ENCODE results near the gene FBRS. TPM values are rescaled to one million over a fixed set of nuclear protein-coding genes. Genes with fewer than 3 reads are reported as not detected.

Gene FBRS
- polyA plus RNA-seq, 1 of the 3 experiments (the other 2 are of a cell fraction): 11.5 TPM

GRCh38 chr16:30688701-30689100 is 30.5 kb downstream of the FBRS start:
- Histone ChIP-seq H3K9me3 (no peaks in the 10 kb centered on the region), H3K4me1 (ENCODE audit: control insufficient read depth in 1 of 2, insufficient read depth in 2 of 2, low read depth in 1 of 2, low read length in 1 of 2) (peaks cover 0 to under 1% of the 10 kb centered on the region in 2 experiments; a peak in 1 of 4 replicates), H3K4me2 (no peak overlapping the region), H3K27me3 (ENCODE audit: insufficient read depth) (no peaks in the 10 kb centered on the region), H3K9ac (no peak overlapping the region), H3K36me3 (replicated peaks in 1 of 2; ENCODE audit: control insufficient read depth in 1 of 2, insufficient read depth in 2 of 2, low read length in 1 of 2) (no peaks in the 10 kb centered on the region), H3K9me2 (no peaks in the 10 kb centered on the region), H3K27ac (ENCODE audit: low read depth in 2 of 2, low read length in 1 of 2) (no peak overlapping the region), H4K20me1 (ENCODE audit: insufficient read depth) (no peaks in the 10 kb centered on the region), H2AFZ (ENCODE audit: low read depth) (no peak overlapping the region), H3K4me3 (ENCODE audit: low read depth in 2 of 2, low read length in 1 of 2) (no peak overlapping the region), H3F3A (replicated peaks; ENCODE audit: insufficient read depth) (no peaks in the 10 kb centered on the region), H3K79me2 (ENCODE audit: insufficient read depth) (no peaks in the 10 kb centered on the region)
- ChIA-PET POLR2A (no interaction called here), CTCF (interaction anchor here (0.7 to 1.2 kb wide), 2 partner anchors 239 to 259 kb away, joined by 3 read pairs; partner anchors contain the start of gene DCTPP1)
- no peak for DNase-seq
- TF ChIP-seq IRF3 (IDR thresholded peaks at IDR 0.05; ENCODE audit: low read depth, low read length) (no peak), MEF2A (IDR thresholded peaks at IDR 0.05; ENCODE audit: borderline replicate concordance, low read depth) (no peak), REST (IDR thresholded peaks at IDR 0.05; ENCODE audit: low read depth, low read length) (no peak), TEAD4 (IDR thresholded peaks at IDR 0.05; ENCODE audit: borderline replicate concordance, insufficient read depth) (no peak), MAX (IDR thresholded peaks at IDR 0.05; ENCODE audit: low read depth) (no peak)
- 78% methylated on average over 4 of the region's 4 CpGs for WGBS (ENCODE audit: low lambda C conversion rate)

GRCh38 chr16:30691907-30692306 is 33.7 kb downstream of the FBRS start:
- H3F3A ChIP-seq (replicated peaks; ENCODE audit: insufficient read depth): no peaks in the 10 kb centered on the region
- no peaks in the 10 kb centered on the region for H3K79me2 ChIP-seq (ENCODE audit: insufficient read depth)
- no peaks in the 10 kb centered on the region for H3K9me3 ChIP-seq
- no peaks in the 10 kb centered on the region for H3K27me3 ChIP-seq (ENCODE audit: insufficient read depth)
- H3K4me1 ChIP-seq (ENCODE audit: control insufficient read depth in 1 of 2, insufficient read depth in 2 of 2, low read depth in 1 of 2, low read length in 1 of 2): peaks cover 0 to 2% of the 10 kb centered on the region in 2 experiments; a peak in 1 of 4 replicates
- no peaks in the 10 kb centered on the region for H4K20me1 ChIP-seq (ENCODE audit: insufficient read depth)
- H3K4me3 ChIP-seq (ENCODE audit: low read depth in 2 of 2, low read length in 1 of 2): no peak overlapping the region
- H2AFZ ChIP-seq (ENCODE audit: low read depth): no peak overlapping the region
- H3K4me2 ChIP-seq: no peak overlapping the region
- no peaks in the 10 kb centered on the region for H3K9me2 ChIP-seq
- ChIA-PET CTCF (interaction anchor here (1.1 to 2.6 kb wide), 2 partner anchors 10 to 32 kb away, joined by 3 to 30 read pairs; partner anchors contain the start of gene FBRS), POLR2A (no interaction called here)
- H3K9ac ChIP-seq: no peak overlapping the region
- no peak overlapping the region for H3K27ac ChIP-seq (ENCODE audit: low read depth in 2 of 2, low read length in 1 of 2)
- WGBS (ENCODE audit: low lambda C conversion rate): 88% methylated on average over 4 of the region's 4 CpGs
- no peaks in the 10 kb centered on the region for H3K36me3 ChIP-seq (replicated peaks in 1 of 2; ENCODE audit: control insufficient read depth in 1 of 2, insufficient read depth in 2 of 2, low read length in 1 of 2)
- no peak for DNase-seq
- TF ChIP-seq NRF1 (IDR thresholded peaks at IDR 0.05; ENCODE audit: low read depth, low read length): no peak
- TF ChIP-seq SMC3 (IDR thresholded peaks at IDR 0.05; ENCODE audit: low read depth, low read length): no peak
- no peak for TF ChIP-seq ZBTB33 (IDR thresholded peaks at IDR 0.05; ENCODE audit: borderline replicate concordance, low read depth)
- TF ChIP-seq TCF12 (IDR thresholded peaks at IDR 0.05): no peak
- TF ChIP-seq POLR2AphosphoS5 (IDR thresholded peaks at IDR 0.05; ENCODE audit: low read depth, low read length): no peak
- TF ChIP-seq TEAD4 (IDR thresholded peaks at IDR 0.05; ENCODE audit: borderline replicate concordance, insufficient read depth): no peak
- no peak for TF ChIP-seq GABPA (IDR thresholded peaks at IDR 0.05; ENCODE audit: low read depth)
- TF ChIP-seq CTCF (IDR thresholded peaks at IDR 0.05): no peak
- TF ChIP-seq FOXM1 (IDR thresholded peaks at IDR 0.05; ENCODE audit: low read depth): no peak
- TF ChIP-seq SIN3A (IDR thresholded peaks at IDR 0.05; ENCODE audit: borderline replicate concordance, low read depth, low read length): no peak
- TF ChIP-seq RAD21 (IDR thresholded peaks at IDR 0.05; ENCODE audit: low read length): no peak
- TF ChIP-seq RXRA (IDR thresholded peaks at IDR 0.05; ENCODE audit: borderline replicate concordance, low read depth): no peak
- TF ChIP-seq TAF1 (IDR thresholded peaks at IDR 0.05; ENCODE audit: borderline replicate concordance, low read depth, low read length): no peak
- no peak for TF ChIP-seq FOSL2 (IDR thresholded peaks at IDR 0.05; ENCODE audit: borderline replicate concordance, low read depth)

Data from SK-N-SH (cell line).